ENCODE results near the gene DTD1.

DTD1 gene

GRCh38 chr20:18587665-18588573 lies at the start of gene DTD1:
Gene DTD1, plus strand, starts transcription at chr20:18588054. Its CDS starts 19 bp downstream, at chr20:18588073.
- peak; percentile 52 to 67 for DNase-seq

DNA sequence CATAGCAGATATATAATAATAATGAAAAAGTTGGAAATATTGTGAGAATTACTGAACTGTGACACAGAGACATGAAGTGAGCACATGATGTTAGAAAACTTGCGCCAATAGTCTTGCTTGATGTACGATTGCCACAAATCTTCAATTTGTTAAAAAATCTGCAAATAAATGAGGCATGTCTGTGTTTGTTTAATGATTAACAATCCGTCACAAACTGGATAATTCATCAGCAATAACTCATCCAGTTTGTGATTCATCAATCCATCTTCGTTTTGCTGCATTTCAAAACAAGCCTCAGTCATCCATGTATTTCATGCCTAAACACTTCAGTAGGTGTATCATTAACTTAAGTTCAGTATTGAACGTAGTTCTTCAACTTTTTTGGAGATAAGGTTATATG lies 46.1 kb upstream of the DTD1 start:
- no peak for DNase-seq

- DNase-seq = no peak
These were observed 44.6 kb upstream of the DTD1 start for GRCh38 chr20:18543216-18543615.

DNA sequence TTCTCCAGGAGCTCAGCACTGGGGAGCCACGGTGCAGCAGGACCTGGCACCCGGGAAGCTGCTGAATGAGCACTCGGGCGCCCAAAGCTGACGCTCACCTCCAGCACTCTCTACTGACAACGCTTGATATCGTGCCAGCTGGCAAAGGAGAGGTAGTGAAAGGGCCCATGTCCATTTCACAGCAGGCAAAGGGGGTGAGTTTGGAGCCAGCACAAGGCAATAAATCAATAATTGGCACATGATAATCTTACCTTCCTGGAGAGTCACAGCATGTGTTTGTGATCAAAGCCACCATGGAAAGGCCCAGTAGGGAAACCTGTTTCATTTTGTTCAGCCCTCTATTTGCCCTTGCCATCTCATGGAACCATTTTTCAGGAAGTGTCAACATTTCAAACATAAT lies 43.9 kb upstream of the DTD1 start:
- no peak for DNase-seq

DNA sequence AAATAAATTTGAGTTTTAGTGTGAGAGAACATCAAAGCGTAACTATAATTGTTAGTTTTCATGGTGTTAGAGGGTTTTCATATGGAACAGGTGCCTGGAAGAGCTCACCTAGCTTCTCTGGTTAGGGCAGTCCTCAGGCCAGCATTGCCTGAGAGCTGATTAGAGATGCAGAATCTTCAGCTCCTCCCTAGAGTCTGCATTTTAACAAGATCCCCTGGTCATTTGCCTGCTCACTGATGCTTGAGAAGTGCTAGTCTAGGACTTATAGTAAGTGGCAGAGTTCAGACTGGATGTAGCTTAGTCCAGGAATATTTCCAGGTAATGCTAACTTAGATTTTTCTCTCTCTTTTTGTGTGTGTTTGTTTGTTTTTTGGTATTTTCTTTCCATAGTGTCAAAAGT lies 42.3 kb upstream of the DTD1 start:
- no peak for DNase-seq

GRCh38 chr20:18548465-18548864 lies 39.4 kb upstream of the DTD1 start:
- DNase-seq = no peak

- DNase-seq = no peak
These were observed 34.1 kb upstream of the DTD1 start for GRCh38 chr20:18553746-18554145.

GRCh38 chr20:18566892-18567738 lies 20.7 kb upstream of the DTD1 start, which contains the start of gene SMIM26:
Gene SMIM26, plus strand, starts transcription at chr20:18567432. Its CDS starts 47 bp downstream, at chr20:18567479.
- peak; percentile 69 to 72 for DNase-seq

GRCh38 chr20:18567739-18568091 lies 20.1 kb upstream of the DTD1 start:
- no peak for DNase-seq

DNA sequence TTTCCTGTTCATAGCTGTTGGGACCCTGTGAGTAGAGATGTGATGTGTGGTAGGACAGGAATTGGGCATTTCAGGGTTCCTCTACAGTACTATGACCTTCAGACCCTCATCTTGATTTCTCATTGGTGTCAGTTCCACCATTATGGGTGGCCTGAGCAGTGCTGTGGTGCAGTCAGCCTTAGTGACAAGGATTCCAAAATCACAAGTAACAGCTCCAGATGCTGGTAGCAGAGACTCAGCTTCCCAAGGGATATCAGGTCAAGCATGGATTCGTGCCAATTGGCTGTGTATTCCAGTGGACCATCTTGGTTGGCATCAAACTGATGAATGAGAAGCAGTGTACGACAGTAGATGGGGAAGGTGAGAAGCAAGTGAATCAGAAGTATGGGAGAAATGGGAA lies 16.8 kb upstream of the DTD1 start:
- no peak for DNase-seq

GRCh38 chr20:18571578-18571977 lies 16.3 kb upstream of the DTD1 start:
- no peak for DNase-seq

DNA sequence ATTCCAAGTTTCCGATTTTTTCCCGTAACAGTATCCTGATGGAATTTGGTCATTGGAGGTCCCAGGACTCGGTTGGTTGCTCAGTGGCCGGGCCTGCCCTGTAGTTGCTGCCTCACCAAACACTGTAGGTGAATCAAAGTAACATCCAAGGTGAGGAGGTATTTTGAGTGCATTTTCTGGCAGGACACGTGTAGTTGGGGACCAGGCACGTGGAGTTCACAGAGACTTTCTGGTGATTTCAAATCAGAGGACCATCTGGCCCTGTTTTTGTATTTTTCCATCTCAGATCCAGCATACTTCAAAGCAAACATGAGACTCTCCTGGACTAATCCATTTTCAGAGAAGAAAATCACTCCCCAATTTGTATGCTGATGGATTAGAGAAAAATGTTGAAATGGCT lies 9.9 kb upstream of the DTD1 start:
- DNase-seq = no peak

DNA sequence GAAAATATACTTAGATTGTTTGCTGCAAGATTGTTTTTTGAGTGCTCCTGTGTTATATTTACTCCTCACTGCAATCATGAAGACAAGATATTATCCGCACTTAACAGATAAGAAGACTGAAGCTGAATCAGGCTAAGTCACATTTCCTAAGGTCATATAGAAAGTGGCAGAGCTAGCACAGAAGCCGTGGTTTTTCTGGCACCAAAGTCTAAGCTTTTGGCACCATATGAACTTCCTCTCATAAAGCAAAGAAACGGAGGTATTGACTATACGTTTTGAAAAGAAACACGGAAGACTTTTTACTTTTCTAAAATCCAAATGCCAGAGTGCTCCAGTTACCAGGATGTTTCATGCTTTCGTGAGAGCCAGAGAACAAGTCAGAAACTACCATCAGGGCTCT lies 9.3 kb upstream of the DTD1 start:
- DNase-seq = no peak

- DNase-seq = no peak
These were observed 7.8 kb upstream of the DTD1 start for GRCh38 chr20:18580012-18580411.

- DNase-seq = no peak
These were observed 2.7 kb upstream of the DTD1 start for GRCh38 chr20:18585134-18585533.

- DNase-seq = peak in 1 of 2 experiments; percentile 0
These were observed 700 bp downstream of the DTD1 start for GRCh38 chr20:18588574-18588933.

- DNase-seq = no peak
These were observed 2.3 kb downstream of the DTD1 start for GRCh38 chr20:18589941-18590674.

DNA sequence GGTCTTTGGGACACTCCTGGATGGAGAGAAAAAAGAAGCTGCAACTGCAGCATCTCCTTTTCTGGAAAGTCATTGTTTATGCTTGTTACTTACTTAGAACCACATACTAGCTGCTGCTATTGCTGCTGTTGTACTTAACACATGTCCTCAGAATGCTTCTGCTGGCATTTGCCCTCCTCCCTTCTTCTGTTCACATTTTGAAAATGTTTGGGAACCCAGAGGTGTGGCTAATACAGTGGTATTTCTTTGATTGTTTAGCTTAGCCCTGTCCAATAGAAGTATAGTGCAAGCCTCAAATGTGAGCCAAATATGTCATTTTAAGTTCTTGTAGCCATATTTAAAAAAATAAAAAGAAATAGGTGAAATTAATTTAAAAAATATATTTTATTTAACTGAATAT lies 8.4 kb downstream of the DTD1 start:
- no peak for DNase-seq

DNA sequence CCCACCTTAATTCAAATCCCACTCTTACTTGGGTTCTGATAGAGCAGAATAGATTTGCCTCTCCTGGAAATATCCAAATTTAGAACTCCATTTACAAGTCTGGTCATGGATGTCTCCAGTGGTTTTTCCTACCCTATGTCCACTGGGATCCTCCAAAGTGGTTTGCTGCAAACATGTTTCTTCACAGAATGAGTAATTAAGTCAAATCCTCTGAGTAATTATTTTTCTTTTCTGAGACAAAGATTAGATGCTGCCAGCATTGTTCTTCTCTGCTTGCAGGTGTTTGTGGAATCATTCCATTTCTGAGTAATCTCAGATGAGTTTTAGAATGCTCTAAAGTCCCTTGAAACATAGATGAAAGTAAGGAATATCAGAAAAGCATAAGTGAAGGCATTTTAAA lies 21.9 kb downstream of the DTD1 start:
- no peak for DNase-seq

DNA sequence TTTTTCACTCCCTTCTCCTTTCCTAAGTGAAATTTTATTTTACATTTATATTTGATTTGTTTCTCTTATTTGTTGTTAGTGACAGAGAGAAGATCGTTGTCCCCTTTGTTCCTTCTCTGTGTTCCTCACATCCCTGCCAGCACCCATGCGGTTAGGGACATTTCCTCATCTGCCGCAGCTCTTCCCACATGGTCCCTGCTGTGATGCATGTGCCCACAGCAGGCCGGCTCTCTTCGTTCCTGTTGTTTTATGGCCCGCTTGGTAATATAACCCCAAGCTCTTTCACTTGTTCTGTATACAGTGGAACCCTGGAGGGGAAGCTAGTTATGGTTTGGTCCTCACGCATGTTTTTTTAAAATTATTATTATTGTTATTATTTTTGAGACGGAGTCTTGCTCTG lies 23.6 kb downstream of the DTD1 start:
- no peak for DNase-seq

- DNase-seq = no peak
These were observed 25.7 kb downstream of the DTD1 start for GRCh38 chr20:18613553-18613952.

DNA sequence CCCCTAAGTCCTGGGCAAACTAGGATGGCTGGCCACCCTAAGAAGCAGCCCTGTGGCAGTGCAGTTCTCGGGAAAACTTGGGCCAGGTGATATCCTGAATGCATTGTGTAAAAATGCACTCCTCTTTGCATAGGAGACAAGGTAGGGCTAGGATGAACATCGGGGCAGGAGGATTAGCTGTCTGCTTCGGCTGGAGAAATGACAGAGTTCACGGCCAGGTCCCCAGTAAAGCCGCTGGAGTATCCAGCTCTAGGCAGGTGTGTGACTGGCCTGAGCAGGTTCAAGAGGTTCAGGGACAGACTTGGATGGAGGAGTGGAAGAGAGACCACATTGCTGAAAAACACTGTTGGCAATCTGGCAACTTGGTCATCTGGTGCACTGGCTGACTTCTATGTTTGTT lies 26.4 kb downstream of the DTD1 start:
- no peak for DNase-seq

DNA sequence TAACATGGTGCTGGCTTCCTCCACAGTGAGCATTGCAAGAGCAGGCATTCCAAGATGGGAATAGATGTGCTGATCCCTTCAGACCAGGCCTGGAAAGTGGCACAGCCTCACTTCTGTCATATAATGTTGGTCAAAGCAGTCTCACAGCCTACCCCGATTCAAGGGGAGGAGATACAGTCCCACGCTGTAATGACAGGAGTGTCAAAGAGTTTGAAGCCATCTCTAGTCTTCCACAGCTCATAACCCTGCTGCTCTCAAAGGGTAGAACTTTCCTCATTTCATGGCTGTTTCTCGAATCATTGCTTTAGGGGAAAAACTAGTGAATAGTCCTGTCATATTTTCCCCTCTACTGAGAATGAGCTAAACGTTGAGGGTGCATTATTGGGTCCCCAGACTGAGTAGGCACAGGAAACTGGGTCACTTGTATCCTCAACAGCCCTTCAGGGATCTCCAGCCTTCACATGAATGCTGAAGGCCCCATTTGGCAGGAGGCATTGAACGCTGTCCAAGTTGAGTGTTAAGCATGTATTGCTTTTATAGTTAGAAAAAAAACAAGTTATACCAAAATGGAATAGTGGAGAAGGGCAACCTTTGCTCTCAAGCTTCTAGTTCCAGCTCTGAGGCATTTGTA lies 27.3 kb downstream of the DTD1 start:
- no peak for DNase-seq

All from NCI-H187 (cell line).